ENCODE measurements around the gene GPI.

Gene GPI

DNA sequence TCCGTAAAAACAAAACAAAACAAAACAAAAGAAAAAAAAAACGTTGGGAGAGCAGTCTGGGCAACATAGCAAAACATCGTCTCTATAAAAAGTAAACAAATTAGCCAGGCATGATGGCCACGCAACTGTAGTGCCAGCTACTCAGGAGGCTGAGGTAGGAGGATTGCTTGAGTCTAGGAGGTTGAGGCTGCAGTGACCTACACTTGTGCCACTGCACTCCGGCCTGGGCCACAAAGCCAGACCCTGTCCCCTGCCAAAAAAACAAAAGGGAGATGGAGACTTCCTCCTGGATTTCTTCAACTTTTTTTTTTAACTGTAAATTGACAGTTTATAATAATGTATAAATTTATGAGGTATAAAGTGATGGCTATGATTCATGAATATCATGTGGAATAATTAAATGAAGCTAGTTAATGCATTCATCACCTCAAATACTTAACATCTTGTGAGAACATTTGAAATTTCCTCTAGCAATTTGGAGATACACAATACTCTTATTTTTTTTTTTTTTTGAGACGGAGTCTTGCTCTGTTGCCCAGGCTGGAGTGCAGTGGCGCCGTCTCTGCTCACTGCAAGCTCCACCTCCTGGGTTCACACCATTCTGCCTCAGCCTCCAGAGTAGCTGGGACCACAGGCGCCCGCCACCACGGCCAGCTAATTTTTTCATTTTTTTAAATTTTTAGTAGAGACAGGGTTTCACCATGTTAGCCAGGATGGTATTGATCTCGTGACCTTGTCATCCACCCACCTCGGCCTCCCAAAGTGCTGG lies 41.1 kb downstream of the GPI start:
- no peak for DNase-seq

DNA sequence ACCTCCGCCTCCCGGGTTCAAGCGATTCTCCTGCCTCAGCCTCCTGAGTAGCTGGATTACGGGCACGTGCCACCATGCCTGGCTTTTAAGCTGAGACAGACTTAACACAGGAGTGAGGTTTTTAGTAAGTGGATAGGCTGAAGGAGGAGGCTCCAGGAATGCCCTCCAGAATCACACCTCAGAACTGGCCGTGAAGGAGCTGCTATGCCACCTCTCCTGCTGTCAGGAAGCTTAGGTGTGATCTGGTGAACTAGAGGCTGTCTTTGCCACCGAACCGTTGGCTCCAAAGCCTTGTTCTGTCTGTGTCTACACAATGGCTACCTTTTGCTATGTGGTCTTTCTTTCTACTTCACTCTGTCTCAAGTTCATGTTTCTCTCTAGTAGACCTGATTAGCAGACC lies 43.4 kb downstream of the GPI start:
- no peak for DNase-seq

DNA sequence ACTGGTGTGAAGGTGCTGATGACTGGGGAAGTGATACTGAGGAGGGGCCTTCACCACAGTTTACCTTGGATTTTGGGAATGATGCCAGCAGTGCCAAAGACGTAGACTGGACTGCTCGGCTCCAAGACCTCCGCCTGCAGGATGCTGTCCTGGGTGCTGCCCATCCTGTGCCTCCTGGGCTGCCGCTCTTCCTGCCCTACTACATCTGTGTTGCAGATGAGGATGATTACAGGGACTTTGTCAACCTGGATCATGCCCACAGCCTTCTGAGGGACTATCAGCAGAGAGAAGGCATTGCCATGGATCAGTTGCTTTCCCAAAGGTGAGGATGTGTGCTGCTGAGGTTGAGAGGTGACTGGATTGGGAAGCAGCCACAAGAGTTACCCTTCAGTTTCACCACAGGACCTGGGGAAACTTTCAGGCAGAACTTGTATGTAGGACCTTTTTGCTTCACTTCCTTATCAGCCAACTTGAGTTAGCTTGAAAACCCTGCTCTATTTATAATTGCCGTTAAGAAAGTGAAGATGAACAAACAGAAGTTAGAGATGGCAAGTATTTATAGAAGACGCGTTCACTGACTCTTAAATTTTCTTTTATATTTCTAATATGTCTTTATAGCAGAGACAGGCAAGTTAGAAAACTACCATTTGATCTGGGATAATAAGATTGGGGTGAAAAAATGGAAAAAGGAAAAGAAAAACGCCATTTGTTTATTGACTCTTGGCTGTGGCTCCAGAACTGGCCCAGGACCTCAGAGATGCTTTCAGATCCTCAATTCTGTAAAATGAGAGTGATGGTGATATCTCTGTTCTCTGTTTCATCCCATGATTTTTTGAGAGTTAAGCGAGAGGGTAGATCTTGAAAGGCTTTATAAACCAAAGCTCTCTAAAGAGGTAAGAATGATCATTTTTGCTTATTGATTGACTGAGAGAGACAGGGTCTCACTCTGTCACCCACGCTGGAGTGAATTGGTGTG lies 44.5 kb downstream of the GPI start:
- no peak for DNase-seq

DNA sequence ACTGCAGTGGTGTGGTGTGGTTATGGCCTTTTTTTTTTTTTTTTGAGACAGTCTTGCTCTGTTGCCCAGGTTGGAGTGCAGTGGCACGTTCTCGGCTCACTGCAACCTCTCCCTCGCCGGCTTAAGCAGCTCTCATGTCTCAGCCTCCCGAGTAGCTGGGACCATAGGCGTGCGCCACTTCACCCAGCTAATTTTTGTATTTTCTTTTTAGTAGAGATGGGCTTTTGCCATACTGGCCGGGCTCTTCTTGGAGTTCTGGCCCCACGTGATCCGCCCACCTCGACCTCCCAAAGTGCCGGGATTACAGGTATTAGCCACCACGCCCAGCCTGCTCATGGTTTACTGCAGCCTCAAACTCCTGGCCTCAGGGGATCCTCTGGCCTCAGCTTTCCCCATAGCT lies 46.2 kb downstream of the GPI start:
- DNase-seq, result no peak

DNA sequence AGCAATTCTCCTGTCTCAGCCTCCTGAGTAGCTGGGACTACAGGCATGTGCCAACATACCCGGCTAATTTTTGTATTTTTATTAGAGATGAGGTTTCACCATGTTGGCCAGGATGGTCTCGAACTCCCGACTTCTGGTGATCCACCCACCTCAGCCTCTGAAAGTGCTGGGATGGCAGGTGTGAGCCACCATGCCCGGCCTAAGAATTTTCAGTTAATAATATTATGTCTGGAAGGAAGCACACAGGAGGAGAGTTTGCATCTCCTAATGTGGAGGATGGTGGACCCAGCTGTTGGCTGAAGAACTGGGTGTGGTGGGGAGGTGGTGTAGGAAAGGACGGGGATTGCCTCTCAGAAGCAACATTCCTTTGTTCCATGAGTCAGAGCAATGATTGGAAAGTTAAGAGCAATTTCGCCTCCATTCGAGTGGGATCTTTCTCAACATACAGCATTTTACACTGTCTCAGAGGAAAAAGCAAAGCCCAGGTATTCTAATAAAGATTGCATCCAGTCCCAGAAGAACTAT lies 51.1 kb downstream of the GPI start:
- DNase-seq, result no peak

DNA sequence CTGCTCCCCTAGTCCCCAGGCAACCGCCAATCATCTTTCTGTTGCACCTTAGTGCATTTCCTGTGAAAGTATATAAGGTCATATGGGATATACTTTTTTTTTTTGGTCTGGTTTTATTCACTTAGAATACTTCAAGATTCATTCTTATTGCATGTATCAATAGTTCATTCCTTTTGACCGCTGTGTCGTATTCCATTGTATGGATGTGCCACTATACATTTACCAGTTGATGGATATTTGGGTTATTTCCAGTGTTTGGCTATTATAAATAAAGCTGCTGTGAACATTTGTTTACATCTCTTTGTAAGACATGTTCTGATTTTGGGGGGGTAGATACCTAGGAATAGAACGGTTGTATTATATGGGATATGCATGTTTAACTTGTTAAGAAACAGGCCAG lies 53.3 kb downstream of the GPI start:
- no peak for DNase-seq

DNA sequence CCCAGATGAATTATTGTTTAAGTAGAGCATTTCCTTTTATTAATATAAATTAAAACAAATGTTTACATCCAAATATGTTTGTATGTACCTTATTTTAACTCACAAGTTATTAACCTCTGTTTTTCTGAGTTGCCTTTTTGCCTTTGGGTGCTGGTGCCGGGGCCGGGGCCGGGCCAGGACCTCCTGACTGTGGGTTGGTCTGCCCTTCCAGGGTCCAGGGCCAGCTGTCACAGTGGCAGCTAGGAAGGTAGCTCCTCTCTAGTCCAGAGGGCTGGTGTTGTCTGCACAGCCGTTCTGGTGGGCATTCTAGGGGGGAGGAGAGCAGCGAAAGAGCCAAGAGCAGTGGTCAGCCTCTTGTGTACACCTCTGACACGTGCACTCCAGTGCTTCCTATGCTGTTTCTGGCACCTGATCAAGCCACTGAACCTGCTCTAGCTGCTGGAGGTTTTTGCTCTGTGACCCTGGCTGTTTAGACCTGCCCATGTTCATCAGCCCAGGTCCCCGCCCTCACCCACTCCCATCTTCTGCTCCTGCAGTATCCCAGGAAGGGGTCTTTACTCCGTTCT lies 61.2 kb downstream of the GPI start:
- no peak for DNase-seq

DNA sequence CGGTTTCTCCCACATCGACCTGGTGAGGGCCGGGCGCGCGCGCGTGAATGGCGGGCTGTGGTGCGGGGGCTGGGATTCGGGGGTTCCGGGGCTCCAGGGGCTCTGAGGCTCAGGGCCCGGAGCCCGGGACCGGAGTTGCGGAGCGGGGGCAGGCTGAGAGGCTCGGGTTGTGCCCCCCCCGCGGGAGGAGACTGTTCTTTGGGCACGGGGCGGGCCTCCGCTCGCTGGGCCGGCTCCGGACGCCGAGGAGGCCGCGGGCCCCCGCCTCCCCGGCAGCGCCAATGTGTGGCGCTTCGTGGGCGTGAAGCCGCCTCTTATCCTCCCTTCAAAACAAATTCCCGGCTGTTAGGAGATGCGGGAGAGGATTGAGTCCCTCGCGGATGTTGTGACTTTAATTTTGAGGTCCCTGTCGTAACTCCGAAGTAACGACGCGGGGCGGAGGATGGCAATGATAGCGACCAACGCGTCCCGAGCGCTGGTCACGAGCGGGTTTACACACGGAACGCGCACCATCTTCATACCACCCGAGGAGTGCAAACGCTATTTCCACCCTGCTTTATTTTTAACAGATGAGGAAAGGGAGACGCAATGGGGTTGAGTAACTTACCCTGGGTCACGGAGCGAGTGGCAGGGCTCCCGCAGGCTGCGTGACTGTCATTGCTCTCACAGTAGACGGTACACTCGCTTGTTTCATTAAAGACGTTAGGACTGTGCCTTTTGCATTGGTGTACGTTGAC lies 63.7 kb downstream of the GPI start:
- no peak for DNase-seq

DNA sequence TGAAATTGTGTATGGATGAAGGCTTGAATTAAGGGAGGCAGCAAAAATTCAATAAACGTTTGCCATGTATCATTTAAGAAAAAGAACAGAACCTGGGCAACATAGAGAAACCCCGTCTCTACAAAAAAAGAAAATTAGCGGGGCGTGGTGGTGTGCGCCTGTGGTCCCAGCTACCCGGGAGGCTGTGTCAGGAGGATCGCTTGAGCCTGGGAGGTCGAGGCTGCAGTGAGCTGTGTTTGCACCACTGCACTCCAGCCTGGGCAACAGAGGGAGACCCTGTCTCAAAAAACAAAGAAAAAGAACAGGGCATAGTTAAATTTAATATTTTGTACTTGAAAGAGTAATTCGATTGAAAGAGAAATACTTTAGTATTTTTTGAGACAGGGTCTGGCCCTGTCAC lies 64.6 kb downstream of the GPI start:
- DNase-seq, result no peak

DNA sequence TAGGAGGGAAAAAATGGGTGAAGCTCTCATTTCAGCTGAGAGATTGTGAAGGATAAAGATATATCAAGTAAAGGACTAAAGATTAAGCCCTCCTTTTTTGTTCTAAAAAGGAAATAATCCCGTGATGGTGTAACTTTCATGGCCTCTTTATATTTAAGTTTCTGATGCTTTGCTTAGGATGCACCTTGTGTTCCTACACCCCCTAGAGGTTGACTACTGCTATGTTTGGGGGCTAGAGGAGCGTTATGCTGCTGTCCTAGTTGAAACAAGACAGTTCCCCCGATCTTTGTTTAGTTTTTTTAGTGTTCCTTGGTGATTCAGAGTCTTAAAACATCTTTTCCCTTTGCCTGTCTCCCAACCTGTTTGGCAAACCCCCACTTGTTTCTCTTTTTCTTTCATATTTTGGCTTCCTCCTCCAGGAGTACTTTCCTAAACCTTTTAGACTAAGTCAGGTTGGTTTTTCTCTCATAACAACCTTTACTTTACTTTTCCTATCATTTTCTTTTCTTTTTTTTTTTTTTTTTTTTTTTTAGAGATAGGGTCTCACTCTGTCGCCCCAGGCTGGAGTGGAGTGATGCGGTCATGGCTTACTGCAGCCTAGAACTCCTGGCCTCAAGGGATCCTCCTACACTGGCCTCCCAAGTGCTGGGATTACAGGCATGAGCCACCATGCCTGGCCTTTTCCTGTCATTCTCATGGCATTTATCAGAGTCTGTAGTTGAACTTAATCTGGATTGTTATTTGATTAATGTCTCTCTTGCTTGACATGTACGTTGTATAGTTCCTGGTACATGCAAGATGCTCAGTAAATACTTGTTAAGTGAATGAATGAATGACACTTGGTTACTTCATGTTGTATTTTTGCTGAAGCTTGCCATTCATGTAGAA lies 66.0 kb downstream of the GPI start:
- peak; percentile 47 for DNase-seq

DNA sequence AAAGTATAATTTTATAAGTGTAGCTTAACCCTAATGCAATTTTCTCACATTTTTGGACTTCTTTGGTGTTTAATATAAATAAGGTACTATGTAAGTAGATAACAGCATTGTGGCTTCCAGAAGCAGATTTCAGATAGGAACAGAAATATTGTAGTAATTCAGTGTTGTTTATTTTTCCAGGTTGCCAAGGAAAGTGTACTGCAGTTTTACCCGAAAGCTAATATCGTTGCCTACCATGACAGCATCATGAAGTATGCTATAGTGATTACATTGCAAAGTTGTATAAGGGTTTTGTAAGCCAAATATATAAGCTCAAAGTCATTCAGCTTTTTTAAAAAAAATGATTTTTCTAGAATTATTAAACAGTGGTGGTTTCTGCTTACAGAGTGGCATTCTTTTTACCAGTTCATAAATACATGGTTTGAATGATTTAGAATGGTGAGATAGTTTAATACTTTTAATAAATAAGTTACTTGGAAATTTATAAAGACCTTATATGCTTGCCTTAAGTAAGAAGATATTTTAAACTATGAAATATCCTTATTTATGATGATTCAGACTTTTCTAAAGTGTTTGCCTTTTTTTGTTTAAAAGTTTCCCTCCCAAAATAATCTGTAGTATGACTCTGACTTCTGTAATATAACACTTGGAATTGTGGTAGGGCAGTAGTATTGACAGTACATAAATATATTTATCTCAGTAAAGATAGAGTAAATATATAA lies 66.8 kb downstream of the GPI start:
- no peak for DNase-seq

DNA sequence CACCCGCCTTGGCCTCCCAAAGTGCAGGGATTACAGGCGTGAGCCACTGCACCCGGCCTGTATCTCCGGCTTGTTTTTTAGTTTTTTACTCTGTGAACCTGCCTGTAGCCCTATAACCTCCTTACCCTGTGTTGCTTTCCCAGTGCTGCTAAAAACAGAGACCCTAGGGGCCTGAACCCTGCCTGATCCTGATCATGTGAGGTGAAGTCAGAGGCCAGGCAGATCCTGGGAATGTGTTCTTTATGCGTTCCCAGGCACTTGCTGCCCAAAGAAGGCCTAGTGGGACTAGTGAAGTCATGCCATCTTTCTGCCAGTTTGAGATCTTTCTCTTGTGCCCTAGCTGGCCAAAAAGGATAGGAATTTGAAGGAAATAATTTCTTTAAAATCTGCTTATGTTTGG lies 67.8 kb downstream of the GPI start:
- DNase-seq, result no peak

DNA sequence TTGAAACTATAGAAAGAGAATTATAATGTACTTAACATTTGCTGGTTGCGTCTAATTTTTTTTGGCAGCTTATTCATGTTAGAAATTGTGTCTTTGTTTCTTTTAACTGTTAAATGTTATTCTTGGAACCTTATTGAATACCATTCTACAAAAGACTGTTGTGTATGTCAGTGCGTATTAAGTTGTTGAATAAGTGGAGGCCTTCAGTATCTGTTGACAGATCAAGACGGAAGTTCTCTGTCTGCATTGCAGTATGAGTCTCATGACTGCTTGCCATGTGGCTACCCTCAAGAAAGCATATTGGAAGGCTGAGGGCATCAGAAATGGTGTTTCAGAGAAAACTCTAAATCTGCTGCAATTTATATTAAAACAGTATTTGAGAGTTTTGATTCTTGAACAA lies 71.7 kb downstream of the GPI start:
- DNase-seq, result no peak

DNA sequence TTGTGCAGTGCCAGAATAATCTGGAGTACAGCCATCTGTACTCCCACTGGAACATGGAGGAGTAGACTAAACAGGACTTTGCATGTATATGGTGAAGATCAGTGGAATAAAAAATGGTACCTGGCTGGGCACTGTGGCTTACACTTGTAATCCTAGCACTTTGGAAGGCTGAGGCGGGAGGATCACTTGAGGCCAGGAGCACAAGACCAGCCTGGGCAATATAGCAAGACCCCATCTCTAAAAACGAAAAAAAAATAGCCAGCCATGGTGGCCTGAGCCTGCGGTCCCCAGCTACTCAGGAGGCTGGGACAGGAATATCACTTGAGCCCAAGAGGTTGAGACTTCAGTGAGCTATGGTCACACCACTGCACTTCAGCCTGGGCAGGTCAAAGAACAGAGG lies 83.2 kb downstream of the GPI start:
- no peak for DNase-seq
